ENCODE data around the gene NRXN3.

DNA sequence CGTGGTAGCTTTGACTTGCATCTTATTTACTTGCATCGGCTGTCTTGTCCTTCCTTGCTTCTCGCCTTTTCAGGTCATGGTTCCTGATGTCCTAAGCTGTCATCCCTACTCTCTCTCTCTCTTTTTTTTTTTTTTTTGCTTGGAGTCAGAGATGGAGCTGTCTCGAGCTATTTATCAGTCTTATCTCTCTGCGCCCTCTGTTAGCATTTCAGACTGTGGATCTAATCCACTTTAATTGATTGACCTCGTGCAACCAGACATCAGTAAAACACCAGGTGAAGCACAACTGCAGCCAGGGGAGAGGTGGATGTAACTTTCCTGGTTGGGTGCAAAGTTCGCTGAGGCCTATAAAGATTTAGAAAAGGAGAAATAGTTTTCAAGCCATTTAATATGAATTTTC, 1486.3 kb downstream of the NRXN3 start:
- TF ChIP-seq NR2F2 (IDR thresholded peaks at IDR 0.05; ENCODE audit: borderline replicate concordance, low read depth): no peak
- TF ChIP-seq HIVEP1 (CRISPR knock-in tag; IDR thresholded peaks at IDR 0.05): no peak

Measured in HepG2 (cell line).